IMR-90 (cell line): ENCODE results near the gene APBB1IP. TPM values are rescaled to one million over a fixed set of nuclear protein-coding genes. Genes with fewer than 3 reads are reported as not detected.

Source experiments
- ATAC-seq: fragments of 200-7000 bp; cut with Tn5 transposase; 2 replicates; pipeline ENCODE4 v1.9.1; 2020; ENCODE audit warnings: low read depth, mild to moderate bottlenecking, moderate library complexity
- BruUV-seq: library from RNA; stranded (reverse); fragments of 400-500 nt; replicated peaks from 2 replicates; lab custom pipeline; 2021; lab: Mats Ljungman, UMichigan
- CTCF ChIA-PET: fragments of 300-600 bp; formaldehyde crosslinking; extraction: SDS; loops from one replicate; lab custom pipeline; 2021; ENCODE audit warnings: antibody characterized with exemption; lab: Yijun Ruan, JAX
- POLR2A ChIA-PET: fragments of 300-600 bp; sonication (Branson Sonifier 250); formaldehyde crosslinking; loops from one replicate; lab custom pipeline; 2022; ENCODE audit warnings: antibody characterized with exemption; ENCODE audit not compliant: unreplicated experiment; lab: Charles Lee
- DNase-seq: peaks from one replicate; pipeline ENCODE4 v3.0.0; 2013
- H2AFZ ChIP-seq: replicated peaks from 2 replicates; pipeline ENCODE3; 2013; ENCODE audit warnings: low read length, mild to moderate bottlenecking; ENCODE audit not compliant: poor library complexity
- H2AK5ac ChIP-seq: 2 replicates; pipeline ENCODE4 v1.6.1; 2013; ENCODE audit warnings: low read depth, low read length, inconsistent platforms
- H2AK9ac ChIP-seq: replicated peaks from 2 replicates; pipeline ENCODE3; 2013; ENCODE audit warnings: mild to moderate bottlenecking, low read depth, low read length, moderate library complexity; ENCODE audit not compliant: poor library complexity
- H2BK120ac ChIP-seq: 2 replicates; pipeline ENCODE4 v1.6.1; 2013; ENCODE audit warnings: low read depth, low read length, inconsistent platforms
- H2BK15ac ChIP-seq: 3 replicates; pipeline ENCODE4 v1.6.1; 2013; ENCODE audit warnings: low read depth, low read length, inconsistent platforms
- H2BK20ac ChIP-seq: 2 replicates; pipeline ENCODE4 v1.6.1; 2013; ENCODE audit warnings: low read depth, mild to moderate bottlenecking, inconsistent platforms, low read length, moderate library complexity
- H2BK5ac ChIP-seq: 2 replicates; pipeline ENCODE4 v1.6.1; 2013; ENCODE audit warnings: mild to moderate bottlenecking, low read depth, low read length, inconsistent platforms; ENCODE audit not compliant: poor library complexity, severe bottlenecking
- H3K14ac ChIP-seq: replicated peaks from 2 replicates; pipeline ENCODE4 v1.6.1; 2013; ENCODE audit warnings: low read depth, low read length, inconsistent platforms
- H3K18ac ChIP-seq: 2 replicates; pipeline ENCODE4 v1.6.1; 2013; ENCODE audit warnings: low read depth, low read length, control low read depth
- H3K23ac ChIP-seq: 2 replicates; pipeline ENCODE4 v1.6.1; 2013; ENCODE audit warnings: low read depth, low read length, inconsistent platforms
- H3K27ac ChIP-seq: 2 replicates; pipeline ENCODE4 v1.5.1; 2013; ENCODE audit warnings: mild to moderate bottlenecking, control low read depth, low read length; ENCODE audit not compliant: insufficient read depth
- H3K27me3 ChIP-seq: 2 replicates; pipeline ENCODE4 v1.6.1; 2013; ENCODE audit warnings: low read length; ENCODE audit not compliant: control insufficient read depth, insufficient read depth
- H3K36me3 ChIP-seq: 2 replicates; pipeline ENCODE4 v1.6.1; 2013; ENCODE audit warnings: low read length, mixed read lengths; ENCODE audit not compliant: control insufficient read depth, insufficient read depth
- H3K4ac ChIP-seq: 2 replicates; pipeline ENCODE4 v1.6.1; 2013; ENCODE audit warnings: low read depth, low read length, inconsistent platforms
- H3K4me1 ChIP-seq: 2 replicates; pipeline ENCODE4 v1.6.1; 2013; ENCODE audit warnings: low read length, mixed read lengths; ENCODE audit not compliant: control insufficient read depth, insufficient read depth
- H3K4me2 ChIP-seq: 2 replicates; pipeline ENCODE4 v1.6.1; 2013; ENCODE audit warnings: low read depth, mild to moderate bottlenecking, control low read depth, low read length, moderate library complexity
- H3K4me3 ChIP-seq: 2 replicates; pipeline ENCODE4 v1.5.1; 2013; ENCODE audit warnings: low read depth, mild to moderate bottlenecking, control low read depth, low read length, moderate library complexity; ENCODE audit not compliant: insufficient read depth
- H3K56ac ChIP-seq: 2 replicates; pipeline ENCODE4 v1.6.1; 2013; ENCODE audit warnings: low read length, inconsistent platforms; ENCODE audit not compliant: insufficient read depth; ENCODE audit errors: extremely low read depth
- H3K79me1 ChIP-seq, 2 experiments: 2 replicates each; pipeline ENCODE4 v1.6.1; 2013; ENCODE audit warnings: low read length in 2 of 2, inconsistent platforms in 1 of 2, low read depth in 1 of 2
- H3K9ac ChIP-seq: 2 replicates; pipeline ENCODE4 v1.6.1; 2013; ENCODE audit warnings: low read depth, low read length, control low read depth
- H3K9me1 ChIP-seq: 2 replicates; pipeline ENCODE4 v1.6.1; 2013; ENCODE audit warnings: low read length, inconsistent platforms; ENCODE audit not compliant: insufficient read depth
- H3K9me3 ChIP-seq: 2 replicates; pipeline ENCODE4 v1.6.1; 2013; ENCODE audit warnings: low read length; ENCODE audit not compliant: control insufficient read depth, insufficient read depth
- H4K20me1 ChIP-seq: 2 replicates; pipeline ENCODE4 v1.6.1; 2013; ENCODE audit warnings: low read length, inconsistent platforms; ENCODE audit not compliant: insufficient read depth
- H4K5ac ChIP-seq: 2 replicates; pipeline ENCODE4 v1.6.1; 2013; ENCODE audit warnings: mild to moderate bottlenecking, low read depth, low read length, control low read depth
- H4K8ac ChIP-seq, 2 experiments: 2 replicates each; pipeline ENCODE4 v1.6.1; 2013; ENCODE audit warnings: low read depth in 2 of 2, low read length in 2 of 2, control low read depth in 1 of 2, inconsistent platforms in 1 of 2
- H4K91ac ChIP-seq: 2 replicates; pipeline ENCODE4 v1.6.1; 2013; ENCODE audit warnings: low read depth, low read length, inconsistent platforms; ENCODE audit not compliant: insufficient read depth
- BHLHE40 ChIP-seq: fragments of 150-350 bp; IDR thresholded peaks from 2 replicates; pipeline ENCODE4 v1.6.1; 2016; ENCODE audit warnings: mild to moderate bottlenecking, low read depth, low read length
- CEBPB ChIP-seq: IDR thresholded peaks from 2 replicates; pipeline ENCODE4 v1.6.1; 2012; ENCODE audit warnings: low read depth, low read length, improper control_type of control experiment
- CHD1 ChIP-seq: IDR thresholded peaks from 2 replicates; pipeline ENCODE4 v1.6.1; 2012; ENCODE audit warnings: low read depth, low read length, improper control_type of control experiment
- FOS ChIP-seq: fragments of 150-350 bp; IDR thresholded peaks from 2 replicates; pipeline ENCODE4 v1.6.1; 2016; ENCODE audit warnings: low read depth, low read length
- NFE2L2 ChIP-seq: fragments of 150-350 bp; IDR thresholded peaks from 2 replicates; pipeline ENCODE4 v1.6.1; 2016; ENCODE audit warnings: low read depth, mild to moderate bottlenecking, low read length
- POLR2A ChIP-seq: IDR thresholded peaks from 2 replicates; pipeline ENCODE4 v1.6.1; 2012; ENCODE audit warnings: mild to moderate bottlenecking, low read depth, low read length
- RFX5 ChIP-seq: IDR thresholded peaks from 2 replicates; pipeline ENCODE4 v1.8.0; 2012; ENCODE audit warnings: low read depth, mild to moderate bottlenecking, low read length, moderate library complexity
- WGBS, 2 experiments: methylation state at CpG; one replicate each; pipeline versions ENCODE4 v1.1.5 to v1.1.7; 2013; ENCODE audit warnings: missing lambda C conversion rate in 2 of 2; ENCODE audit not compliant: insufficient read length in 1 of 2; ENCODE audit errors: extremely low coverage in 2 of 2; 5-methylcytosine and 5-hydroxymethylcytosine counted together
- dilution Hi-C: fragments of 300-500 bp; cut with HindIII; formaldehyde crosslinking; loops from one replicate; pipeline ENCODE4 v1.14.3; 2018; ENCODE audit warnings: low sequenced_read_pairs; ENCODE audit not compliant: unreplicated experiment
- in situ Hi-C: fragments of 300-500 bp; cut with MboI; formaldehyde crosslinking; loops from 3 replicates; pipeline ENCODE4 v1.14.3; 2019; ENCODE audit warnings: low sequenced_read_pairs, inconsistent platforms, mixed read lengths
- intact Hi-C: fragments of 100-400 bp; cut with micrococcal nuclease; formaldehyde crosslinking; loops from 2 replicates; pipeline ENCODE4 v1.10.0; 2022
- polyA plus RNA-seq, 3 experiments: library from polyadenylated mRNA; depleted of rRNA; stranded (reverse); fragments of >200 nt; gene quantifications; 2 replicates each; pipeline ENCODE4 v1.2.3, GENCODE V29; 2012; ENCODE audit warnings: low replicate concordance in 1 of 3
- total RNA-seq: library from RNA; depleted of rRNA; stranded (reverse); fragments of >200 nt; gene quantifications from 2 replicates; pipeline ENCODE4 v1.2.3, GENCODE V29; 2012
- TF ChIP-seq, protein P1 (sequence below): fragments of 150-350 bp; IDR thresholded peaks from 2 replicates; pipeline ENCODE4 v1.6.1; 2017; ENCODE audit warnings: mild to moderate bottlenecking, antibody characterized with exemption, low read length, low read depth

The APBB1IP gene
- total and polyA plus RNA-seq, 2 of the 4 experiments (the other 2 are of a cell fraction), result not detected

DNA sequence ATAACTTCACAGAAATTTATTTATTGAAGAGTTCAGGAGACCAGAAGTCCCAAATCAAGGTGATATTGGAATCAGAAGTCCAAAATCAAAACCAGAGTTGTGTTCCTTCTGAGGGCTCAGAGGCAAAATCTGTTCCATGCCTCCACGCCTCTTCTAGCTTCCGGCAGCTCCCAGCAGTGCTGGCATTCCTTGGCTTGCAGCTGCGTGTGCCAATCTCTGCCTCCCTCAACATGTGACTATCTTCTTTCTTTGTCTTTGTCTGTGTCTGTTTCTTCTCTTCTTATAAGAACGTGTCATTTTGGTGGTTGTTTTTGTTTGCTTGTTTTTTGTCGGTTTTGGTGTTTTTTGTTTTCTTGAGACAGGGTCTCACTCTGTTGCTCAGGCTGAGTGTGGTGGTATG lies 116.1 kb downstream of the APBB1IP start:
- Histone ChIP-seq H3K18ac (no peak overlapping the region), H4K8ac (no peak overlapping the region), H4K5ac (no peak overlapping the region), H3K4me3 (no peak overlapping the region), H4K91ac (no peak overlapping the region), H3K36me3 (no peaks in the 10 kb centered on the region), H3K4me2 (no peak overlapping the region), H3K9me3 (peaks cover 19% of the 10 kb centered on the region), H3K23ac (no peak overlapping the region), H3K14ac (no peak overlapping the region), H3K27ac (no peak overlapping the region), H3K9ac (no peak overlapping the region), H2BK5ac (no peak overlapping the region), H2AFZ (no peak overlapping the region), H2BK120ac (no peak overlapping the region), H2AK5ac (no peak overlapping the region), H3K27me3 (no peaks in the 10 kb centered on the region), H4K20me1 (no peaks in the 10 kb centered on the region), H3K56ac (no peak overlapping the region), H3K9me1 (no peaks in the 10 kb centered on the region), H2BK20ac (no peak overlapping the region), H3K4ac (no peak overlapping the region), H3K4me1 (no peaks in the 10 kb centered on the region), H2AK9ac (no peak overlapping the region), H2BK15ac (no peak overlapping the region), H3K79me1 (no peaks in the 10 kb centered on the region)
- DNase-seq, result no peak
- no CpG with 5 or more reads among the region's 5 CpGs for WGBS, 2 experiments
- ChIA-PET CTCF (no interaction called here), POLR2A (no interaction called here)
- no TSS peak for BruUV-seq
- no peak for ATAC-seq
- in situ Hi-C loops (no loop called here), dilution Hi-C loops (no loop called here), intact Hi-C loops (no loop called here)
- TF ChIP-seq BHLHE40, result no peak
- TF ChIP-seq RFX5, result no peak
- no peak for TF ChIP-seq CEBPB
- no peak for TF ChIP-seq POLR2A
- TF ChIP-seq CHD1, result no peak
- TF ChIP-seq NFE2L2, result no peak
- TF ChIP-seq, protein P1, sequence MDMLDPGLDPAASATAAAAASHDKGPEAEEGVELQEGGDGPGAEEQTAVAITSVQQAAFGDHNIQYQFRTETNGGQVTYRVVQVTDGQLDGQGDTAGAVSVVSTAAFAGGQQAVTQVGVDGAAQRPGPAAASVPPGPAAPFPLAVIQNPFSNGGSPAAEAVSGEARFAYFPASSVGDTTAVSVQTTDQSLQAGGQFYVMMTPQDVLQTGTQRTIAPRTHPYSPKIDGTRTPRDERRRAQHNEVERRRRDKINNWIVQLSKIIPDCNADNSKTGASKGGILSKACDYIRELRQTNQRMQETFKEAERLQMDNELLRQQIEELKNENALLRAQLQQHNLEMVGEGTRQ, result no peak
- no peak for TF ChIP-seq FOS
